GM21526 (cell line): Measurements from ENCODE around the gene PFKL.
"Not testable (repeated sequence)": the region's sequence is repeated elsewhere in the genome, so short reads cannot be mapped to it uniquely, and the experiment has no call there.

ENCODE experiments used
- ATAC-seq: cut with Tn5 transposase; IDR thresholded peaks from one replicate; pipeline ENCODE4 v1.9.1; 2021; ENCODE audit warnings: moderate library complexity; ENCODE audit not compliant: unreplicated experiment, low FRiP score

The PFKL gene

GRCh38 chr21:44337941-44338895 is 38.4 kb downstream of the PFKL start:
- no peak for ATAC-seq

- ATAC-seq: peak; percentile 77
These were observed 39.4 kb downstream of the PFKL start, which contains the start of gene CFAP410 for GRCh38 chr21:44338971-44339910. CFAP410 (minus strand) TSS chr21:44339390; CDS start chr21:44339194, 196 bp downstream.

GRCh38 chr21:44341726-44342458 is 42.0 kb downstream of the PFKL start:
- not testable (repeated sequence) for ATAC-seq

GRCh38 chr21:44342981-44343380 is 43.1 kb downstream of the PFKL start:
- ATAC-seq: not testable (repeated sequence)

GRCh38 chr21:44344541-44345183 is 44.8 kb downstream of the PFKL start:
- no peak for ATAC-seq

GRCh38 chr21:44345495-44345894 is 45.6 kb downstream of the PFKL start:
- ATAC-seq: no peak

GRCh38 chr21:44347911-44348451 is 48.1 kb downstream of the PFKL start:
- no peak for ATAC-seq

- no peak for ATAC-seq
These were observed 49.0 kb downstream of the PFKL start for GRCh38 chr21:44348861-44349260.

GRCh38 chr21:44349416-44349846 is 49.6 kb downstream of the PFKL start:
- ATAC-seq: no peak

- ATAC-seq: no peak
These were observed 50.3 kb downstream of the PFKL start for GRCh38 chr21:44349847-44350772.

GRCh38 chr21:44350773-44351481 is 51.1 kb downstream of the PFKL start:
- no peak for ATAC-seq

- no peak for ATAC-seq
These were observed 51.8 kb downstream of the PFKL start for GRCh38 chr21:44351535-44352252.

GRCh38 chr21:44352253-44352860 is 52.5 kb downstream of the PFKL start:
- no peak for ATAC-seq

- no peak for ATAC-seq
These were observed 53.5 kb downstream of the PFKL start, which contains the start of gene TRPM2 for GRCh38 chr21:44353191-44353970. TRPM2 (plus strand) TSS chr21:44353621; CDS start chr21:44353701, 80 bp downstream.

GRCh38 chr21:44354001-44354405 is 54.1 kb downstream of the PFKL start:
- no peak for ATAC-seq
